T-helper 1 cell treated with Interleukin-12 subunit alpha and Interleukin-12 subunit beta and Interleukin-4 antibody, amounts not matched to agents 30 ng/mL and 1 ng/mL, for 36 hours (primary cell): Measurements from ENCODE around the gene GUK1. TPM values are rescaled to one million over a fixed set of nuclear protein-coding genes. Genes with fewer than 3 reads are reported as not detected.
"Not testable (repeated sequence)": the region's sequence is repeated elsewhere in the genome, so short reads cannot be mapped to it uniquely, and the experiment has no call there.

Experiments used
- intact Hi-C: fragments of 100-400 bp; cut with micrococcal nuclease; formaldehyde crosslinking; loops from one replicate; pipeline ENCODE4 v1.15.1; 2024
- total RNA-seq: library from RNA; stranded (reverse); gene quantifications from 2 replicates; pipeline ENCODE4 v1.2.3, GENCODE V29; 2022

GUK1 gene
- total RNA-seq, 1 donor from 2014 or later, result 227 TPM

DNA sequence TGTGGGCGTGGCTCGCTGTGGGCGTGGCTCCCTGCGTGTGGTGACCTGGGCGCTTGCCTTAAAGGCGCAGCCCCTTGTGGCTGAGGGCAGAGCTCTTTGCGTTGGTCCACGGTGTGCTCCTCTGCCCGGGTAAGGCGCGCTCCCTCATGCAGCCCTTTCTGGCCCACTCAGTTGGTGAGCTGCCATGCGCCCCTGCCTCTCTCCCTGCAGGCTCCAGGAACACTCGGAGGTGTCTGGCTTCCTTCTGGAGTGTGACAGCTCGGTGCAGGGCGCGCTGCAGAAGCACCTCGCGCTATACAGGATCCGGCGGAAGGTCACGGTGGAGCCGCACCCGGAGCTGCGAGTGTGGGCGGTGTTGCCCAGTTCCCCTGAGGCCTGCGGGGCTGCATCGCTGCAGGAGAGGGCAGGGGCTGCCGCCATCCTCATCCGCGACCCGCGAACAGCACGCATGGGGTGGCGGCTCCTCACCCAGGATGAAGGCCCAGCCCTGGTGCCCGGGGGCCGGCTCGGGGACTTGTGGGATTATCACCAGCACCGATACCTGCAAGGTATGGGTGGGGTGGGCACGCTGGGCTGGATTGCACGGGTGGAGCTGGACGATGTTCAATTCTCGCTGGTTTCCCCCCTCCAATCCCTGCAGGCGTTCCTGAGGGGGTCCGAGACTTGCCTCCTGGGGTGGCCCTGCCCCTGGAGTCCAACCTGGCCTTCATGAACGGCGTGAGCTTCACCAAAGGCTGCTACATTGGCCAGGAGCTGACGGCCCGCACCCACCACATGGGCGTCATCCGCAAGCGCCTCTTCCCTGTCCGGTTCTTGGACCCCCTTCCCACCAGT, 34.6 kb downstream of the GUK1 start:
- intact Hi-C loops, result loop anchor here (1.0 to 2.0 kb wide), 2 partner anchors 8 to 38 kb away; no protein-coding TSS in a partner anchor

DNA sequence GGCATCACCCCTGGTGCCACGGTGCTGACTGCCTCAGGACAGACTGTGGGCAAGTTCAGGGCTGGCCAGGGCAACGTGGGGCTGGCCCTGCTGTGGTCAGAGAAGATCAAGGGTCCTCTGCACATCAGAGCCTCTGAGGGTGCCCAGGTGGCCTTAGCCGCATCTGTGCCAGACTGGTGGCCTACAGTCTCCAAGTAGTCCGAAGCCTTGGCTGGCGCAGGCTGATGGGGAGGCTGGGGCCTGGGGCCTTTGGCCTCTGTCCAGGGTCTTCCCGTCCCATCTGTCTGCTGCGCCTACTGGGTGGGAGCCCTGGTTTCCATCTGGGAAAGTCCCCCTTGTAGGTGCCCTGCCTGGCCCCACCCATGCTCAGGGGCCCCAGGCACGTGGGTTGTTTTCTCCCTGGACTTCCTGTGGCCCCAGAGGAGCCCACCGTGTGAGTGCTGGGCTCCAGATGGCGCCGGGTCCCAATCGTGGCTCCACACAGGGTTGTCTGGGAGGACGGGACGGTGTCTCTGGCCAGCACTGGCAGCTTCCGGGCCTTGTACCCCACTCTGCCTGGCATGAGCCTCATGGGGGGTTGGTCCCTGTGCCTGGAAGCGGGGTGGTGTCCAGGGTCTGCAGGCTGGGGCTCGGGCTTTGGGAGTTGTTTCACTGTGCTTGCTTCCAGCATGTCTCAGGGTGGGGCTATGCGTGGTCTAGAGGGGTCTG, 35.4 kb downstream of the GUK1 start:
- intact Hi-C loops, result loop anchor here (2.0 kb wide), 1 partner anchor 37 kb away; no protein-coding TSS in a partner anchor

DNA sequence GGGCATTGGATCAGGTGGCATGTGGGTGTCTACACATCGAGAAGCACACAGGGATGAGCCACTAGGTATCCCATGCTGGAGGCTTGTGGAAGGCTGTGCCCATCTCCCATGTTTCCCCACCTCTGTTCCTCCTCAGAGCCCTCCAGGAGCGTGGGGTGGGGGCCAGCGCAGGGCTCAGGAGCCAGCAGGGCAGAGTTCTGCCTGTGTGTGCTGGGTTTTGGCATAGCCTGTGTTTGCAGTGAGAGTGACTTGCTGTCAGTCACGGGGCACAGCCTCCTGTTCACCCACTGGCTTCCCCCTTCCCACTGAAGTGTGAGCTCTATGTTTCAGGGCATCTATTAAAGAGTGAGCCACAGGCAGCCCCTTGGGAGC, 35.9 kb downstream of the GUK1 start:
- intact Hi-C loops, result no loop called here

DNA sequence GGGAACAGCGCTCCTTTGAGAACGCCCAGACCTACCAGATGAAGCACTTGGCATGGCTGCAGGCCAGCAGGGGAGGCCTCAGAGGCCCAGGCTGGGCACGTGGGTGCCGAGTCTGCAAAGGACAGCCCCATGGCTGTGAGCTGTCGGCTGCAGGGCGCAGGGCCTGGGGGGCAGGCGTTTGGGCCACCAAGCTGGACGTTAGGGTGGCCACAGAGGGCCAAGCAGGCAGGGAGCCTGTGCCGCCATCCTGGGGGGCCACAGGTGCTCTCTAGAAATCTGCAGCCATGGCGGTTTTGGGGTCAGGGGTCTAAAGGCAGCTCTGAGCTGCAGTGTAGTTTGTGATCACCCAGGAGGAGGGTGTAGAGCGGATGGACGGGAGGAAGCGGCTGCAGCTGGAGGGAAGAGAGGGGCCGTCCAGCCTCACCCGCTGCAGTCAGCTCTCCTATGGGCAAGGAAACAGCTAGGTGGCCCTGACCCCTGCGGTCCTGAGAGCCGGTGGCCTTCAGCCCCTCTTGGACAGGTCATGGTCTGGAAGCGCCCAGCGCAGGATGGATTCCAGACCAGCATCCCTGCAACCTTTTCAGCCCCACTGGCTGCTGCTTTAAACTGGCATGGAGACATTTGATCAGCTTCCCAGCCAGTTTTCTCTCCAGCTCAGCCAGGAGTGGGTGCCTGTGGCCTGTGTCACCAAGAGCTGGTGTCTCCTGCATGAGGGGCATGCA, 36.5 kb downstream of the GUK1 start:
- intact Hi-C loops, result no loop called here

DNA sequence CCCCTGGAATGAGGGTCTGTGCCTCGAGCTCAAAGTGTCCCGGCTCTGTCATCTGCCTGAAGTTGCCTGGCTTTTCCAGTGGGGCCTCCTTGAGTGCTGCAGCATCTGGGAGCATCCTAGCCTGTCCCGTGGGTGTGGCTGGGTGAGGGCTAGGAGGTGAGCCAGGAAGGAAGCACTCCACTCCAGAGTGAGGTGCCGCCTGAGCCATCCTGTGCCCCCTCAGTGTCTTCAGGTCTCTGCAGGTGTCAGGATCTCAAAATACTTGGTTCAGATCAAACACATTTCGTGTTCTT, 37.0 kb downstream of the GUK1 start:
- intact Hi-C loops, result no loop called here

DNA sequence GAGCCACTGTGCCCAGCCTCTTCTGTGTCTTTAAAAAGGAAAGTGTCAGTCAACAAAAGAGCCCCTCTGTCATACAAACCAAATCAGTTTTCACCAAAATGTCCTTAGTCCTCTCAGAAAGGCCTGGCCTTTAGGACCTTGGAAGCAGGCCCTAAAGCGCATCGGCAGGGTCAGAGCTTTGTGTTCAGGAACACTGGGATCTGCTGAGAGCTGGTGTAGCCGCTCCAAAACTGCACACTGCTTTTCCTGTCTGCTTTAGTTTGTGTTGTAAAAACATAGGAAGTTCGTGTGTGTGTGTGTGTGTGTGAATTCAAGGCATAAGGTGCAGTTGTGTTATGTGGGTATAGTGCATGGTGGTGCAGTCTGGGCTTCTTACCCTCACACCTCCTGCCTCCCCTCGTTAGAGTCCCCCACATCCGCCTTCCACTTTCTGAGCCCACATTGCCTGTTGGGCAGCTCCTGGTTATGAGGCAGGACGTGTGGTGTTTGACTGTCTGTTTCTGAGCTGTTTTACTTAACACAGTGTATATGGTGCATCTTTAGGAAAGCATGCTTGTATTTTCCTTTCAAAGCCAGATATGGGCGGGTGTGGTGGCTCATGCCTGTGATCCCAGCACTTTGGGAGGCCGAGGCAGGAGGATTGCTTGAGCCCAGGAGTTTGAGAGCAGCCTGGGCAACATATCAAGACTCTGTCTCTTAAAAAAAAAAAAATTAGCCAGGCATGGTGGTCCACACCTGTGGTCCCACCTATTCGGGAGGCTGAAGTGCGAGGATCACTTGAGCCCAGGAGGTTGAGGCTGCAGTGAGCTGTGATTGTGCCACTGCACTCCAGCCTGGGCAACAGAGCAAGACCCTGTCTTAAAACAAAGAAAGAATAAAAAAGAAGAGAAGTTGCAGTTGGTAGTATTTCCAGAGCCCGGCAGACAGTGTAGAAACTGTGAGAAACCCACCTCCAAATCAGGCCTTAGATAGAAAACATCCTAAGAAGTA, 37.9 kb downstream of the GUK1 start:
- intact Hi-C loops, result no loop called here

DNA sequence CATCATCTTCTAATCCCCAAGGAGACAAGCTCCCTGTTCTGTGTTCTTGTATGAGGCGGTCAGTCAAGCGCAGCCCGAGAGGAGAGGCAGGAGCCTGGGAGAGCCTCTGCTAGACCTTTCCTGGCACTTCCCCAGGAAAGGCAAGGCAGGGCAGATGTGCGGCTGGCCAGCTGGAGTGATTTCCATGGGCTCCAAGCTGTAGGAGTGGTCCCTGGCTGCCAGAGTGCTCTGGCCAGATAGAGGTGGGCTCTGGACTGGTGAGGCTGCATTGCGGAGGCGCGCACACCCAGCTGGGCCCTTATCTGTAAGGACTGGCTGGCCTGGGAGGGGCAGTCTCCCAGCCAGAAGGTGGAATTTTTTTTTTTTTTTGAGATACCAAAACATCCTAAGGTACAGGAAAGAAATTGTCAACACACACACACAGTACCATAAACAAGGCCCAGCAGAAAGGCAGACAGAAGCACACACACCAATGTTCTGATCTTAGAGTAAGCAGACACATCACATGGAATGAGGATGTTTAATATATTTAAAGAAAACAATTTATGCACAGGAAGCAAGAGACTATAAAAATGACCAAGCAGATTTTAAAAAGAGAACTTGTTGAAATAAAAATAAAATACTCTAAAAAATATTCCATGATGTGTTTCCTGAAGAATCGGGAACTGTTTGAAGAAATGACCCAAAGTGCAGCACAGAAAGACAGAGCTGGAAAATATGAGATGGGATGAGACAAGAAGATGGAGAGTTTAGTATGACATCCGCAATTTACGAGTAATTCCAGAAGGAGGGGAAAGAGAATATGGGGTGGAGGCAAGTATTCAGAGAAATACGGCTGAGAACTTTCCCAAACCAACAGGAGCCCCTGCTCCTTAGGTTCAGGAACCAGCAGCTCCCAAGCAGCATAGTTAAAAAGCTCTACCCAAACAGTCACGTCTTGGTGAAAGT, 38.9 kb downstream of the GUK1 start:
- intact Hi-C loops, result no loop called here

DNA sequence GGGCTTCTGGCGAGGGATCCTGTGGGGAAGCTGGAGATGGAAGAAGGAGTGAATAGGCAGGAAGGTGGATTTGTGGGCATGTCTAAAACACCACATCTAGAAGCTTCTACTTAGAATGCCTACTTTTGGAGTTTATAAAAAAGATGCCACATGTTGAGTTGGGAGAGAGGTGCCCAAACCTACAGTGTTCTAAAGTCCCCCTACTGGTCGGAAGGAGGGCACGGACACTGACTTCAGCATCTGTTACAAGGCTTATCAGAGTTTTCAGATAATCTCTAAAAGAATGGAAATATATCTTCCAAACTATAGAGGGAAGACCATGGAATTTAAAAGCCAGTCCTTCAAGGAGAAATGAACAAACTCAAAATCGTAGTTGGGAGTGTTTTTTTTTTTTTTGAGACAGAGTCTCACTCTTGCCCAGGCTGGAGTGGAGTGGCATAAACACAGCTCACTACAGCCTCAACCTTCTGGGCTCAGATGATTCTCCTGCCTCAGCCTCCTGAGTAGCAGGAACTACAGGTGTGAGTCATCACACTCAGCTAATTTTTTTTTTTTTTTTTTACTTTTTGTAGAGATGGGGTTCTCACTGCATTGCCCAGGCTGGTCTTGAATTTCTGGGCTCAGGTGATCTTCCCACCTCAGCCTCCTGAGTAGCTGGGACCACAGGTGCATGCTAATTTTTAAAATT, 40.3 kb downstream of the GUK1 start:
- intact Hi-C loops, result loop anchor here (1.0 kb wide), 1 partner anchor 49 kb away; no protein-coding TSS in a partner anchor

DNA sequence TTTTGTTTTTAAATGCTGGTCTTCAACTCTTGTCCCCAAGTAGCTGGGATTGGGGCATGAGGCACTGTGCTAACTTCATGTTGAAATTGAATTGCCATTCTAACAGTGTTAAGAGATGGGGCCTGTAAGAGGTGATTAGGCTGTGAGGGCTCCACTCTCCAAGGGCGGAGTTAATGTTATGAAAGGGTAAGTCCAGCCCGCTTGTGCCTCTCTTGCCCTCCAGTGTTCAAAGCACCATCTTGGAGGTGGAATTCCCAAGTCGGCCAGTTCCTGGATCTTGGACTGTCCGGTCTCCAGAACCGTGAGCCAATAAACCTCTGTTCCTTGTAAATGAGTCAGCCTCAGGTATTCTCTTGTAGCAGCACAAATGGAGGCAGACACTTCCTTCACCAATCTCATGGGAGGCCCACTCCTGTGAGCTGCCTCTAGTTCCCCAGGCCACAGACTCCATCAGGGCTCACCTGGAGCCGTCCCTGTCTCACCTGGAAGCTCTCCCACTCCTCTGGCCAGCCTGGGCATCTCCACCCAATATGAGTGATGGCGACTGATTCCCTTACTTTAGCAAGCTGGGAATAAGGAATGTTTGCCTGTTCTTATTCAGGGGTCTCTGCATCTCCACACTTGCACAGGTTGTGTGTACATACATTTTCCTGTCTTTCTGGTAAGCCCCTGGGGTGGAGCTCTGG, 41.0 kb downstream of the GUK1 start:
- intact Hi-C loops, result loop anchor here (1.0 kb wide), 1 partner anchor 50 kb away; no protein-coding TSS in a partner anchor

DNA sequence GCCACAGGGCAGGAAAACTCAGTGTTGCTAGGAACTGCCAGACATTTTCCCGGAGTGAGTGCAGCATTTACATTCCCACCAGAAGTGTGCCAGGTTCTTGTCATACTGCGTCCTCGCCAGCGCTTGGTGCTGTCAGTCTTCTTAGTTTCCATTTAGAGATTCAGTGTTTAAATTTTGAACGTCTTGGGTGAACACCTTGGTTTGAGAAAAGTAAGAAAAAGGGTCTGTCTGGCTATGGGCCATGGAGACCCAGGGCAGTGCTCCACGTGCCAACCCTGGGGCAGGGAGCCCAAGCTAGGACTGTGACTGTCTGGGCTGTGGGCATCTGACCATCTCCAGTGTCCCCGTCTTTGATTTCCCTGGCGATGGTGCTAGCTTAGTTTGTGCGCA, 41.6 kb downstream of the GUK1 start:
- intact Hi-C loops, result no loop called here

DNA sequence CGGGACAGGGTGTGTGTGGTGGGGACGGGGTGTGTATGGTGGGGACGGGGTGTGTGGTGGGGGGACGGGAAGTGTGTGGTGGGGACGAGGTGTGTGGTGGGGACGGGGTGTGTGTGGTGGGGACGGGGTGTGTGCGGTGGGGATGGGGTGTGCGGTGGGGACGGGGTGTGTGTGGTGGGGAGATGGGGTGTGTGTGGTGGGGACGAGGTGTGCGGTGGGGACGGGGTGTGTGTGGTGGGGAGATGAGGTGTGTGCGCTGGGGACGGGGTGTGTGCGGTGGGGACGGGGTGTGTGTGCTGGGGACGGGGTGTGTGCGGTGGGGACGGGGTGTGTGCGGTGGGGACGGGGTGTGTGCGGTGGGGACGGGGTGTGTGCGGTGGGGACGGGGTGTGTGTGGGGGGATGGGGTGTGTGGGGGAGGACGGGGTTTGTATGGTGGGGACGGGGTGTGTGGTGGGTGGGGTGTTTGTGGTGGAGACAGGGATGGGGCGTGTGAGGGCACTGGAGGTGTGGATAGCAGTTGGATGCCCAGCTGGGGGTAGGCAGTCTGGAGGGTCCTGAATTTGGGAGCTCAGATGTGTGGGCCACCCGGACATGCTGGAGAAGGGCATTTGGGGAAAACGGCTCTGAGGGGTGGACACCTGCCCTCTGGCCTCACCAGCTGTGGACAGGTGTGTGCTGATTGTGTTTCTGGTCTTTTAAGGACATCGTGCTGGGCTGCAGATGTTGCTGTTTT, 42.4 kb downstream of the GUK1 start:
- intact Hi-C loops, result no loop called here

DNA sequence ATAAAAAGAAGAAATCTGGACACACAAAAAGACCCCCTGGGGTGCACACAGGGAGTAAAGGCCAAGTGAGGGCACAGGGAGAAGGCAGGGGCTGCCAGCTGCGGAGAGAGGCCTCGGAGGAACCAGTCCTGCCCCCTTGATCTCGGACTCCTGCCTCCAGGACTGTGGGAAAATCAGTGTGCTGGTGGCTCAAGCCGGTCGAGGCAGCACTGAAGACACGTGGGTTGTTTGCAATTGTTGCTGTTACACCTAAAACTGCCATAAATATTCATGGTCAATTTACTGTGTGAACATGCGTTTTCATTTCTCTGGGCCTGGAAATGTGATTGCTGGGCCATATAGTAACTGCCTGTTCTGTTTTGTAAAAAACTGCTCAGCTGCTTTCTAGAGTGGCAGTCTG, 44.1 kb downstream of the GUK1 start:
- intact Hi-C loops, result no loop called here

DNA sequence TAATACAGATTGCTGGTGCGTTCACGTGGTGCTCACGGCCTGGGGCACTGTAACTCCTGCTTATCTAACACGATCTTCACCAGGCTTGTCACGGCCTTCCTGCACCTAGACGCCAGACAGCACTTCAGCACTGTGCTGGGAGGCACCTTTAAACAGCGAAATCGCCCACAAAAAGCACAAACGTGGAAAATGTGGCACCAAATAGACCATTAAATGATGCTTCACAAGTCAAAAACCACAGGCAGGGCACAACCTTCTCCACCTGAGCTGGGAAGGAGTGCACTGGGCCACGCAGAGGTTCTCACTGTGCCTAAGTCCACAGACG, 45.5 kb downstream of the GUK1 start:
- intact Hi-C loops, result no loop called here

DNA sequence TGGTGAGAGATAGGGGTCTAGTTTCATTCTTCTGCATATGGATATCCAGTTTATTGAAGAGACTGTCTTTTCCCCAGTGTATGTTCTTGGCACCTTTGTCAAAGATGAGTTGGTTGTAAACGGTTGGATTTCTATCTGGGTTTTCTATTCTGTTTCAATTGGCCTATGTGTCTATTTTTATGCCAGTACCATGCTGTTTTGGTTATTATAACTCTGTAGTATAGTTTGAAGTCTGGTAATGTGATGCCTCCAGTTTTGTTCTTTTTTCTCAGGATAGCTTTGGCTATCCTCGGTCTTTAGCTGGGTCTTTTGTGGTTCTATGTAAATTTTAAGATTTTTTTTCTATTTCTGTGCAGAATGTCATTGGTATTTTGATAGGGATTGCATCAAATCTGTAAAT, 48.2 kb downstream of the GUK1 start:
- intact Hi-C loops, result not testable (repeated sequence)

DNA sequence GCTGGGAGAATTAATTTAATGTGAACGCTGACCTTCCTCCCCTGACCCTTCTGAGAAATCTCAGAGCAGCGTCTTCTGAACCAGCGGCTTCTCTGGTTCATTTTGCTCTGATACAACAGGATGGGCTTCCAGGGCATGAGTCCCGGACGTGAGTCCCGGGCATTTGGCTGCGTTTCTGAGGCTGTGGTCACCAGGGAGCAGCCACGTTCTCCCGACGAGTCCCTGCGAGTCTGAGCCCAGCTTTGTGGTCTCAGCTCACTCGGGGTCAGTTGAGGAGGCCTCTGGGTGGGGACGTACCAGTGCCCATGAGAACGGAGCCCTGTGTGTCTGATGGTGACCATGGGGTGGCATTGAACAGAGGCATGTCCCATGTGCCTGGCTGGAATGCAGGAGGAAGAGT, 50.1 kb downstream of the GUK1 start:
- intact Hi-C loops, result no loop called here

DNA sequence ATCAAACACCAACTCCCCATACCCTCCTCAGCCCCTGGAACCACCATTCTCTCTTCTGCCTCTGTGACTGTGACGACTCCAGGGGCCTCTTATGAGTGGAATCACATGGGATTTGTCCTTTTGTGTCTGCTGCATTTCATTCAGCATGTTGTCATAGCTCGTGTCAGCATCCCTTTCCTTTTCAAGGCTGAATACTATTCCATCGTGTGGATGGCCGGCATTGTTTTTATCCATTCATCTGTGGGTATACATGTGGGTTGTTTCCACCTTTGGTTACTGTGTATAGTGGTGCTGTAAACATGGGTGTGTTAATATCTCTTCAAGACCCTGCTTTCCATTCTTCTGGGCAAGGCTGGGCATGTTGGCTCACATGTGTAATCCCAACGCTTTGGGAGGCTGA, 50.7 kb downstream of the GUK1 start:
- intact Hi-C loops, result no loop called here

DNA sequence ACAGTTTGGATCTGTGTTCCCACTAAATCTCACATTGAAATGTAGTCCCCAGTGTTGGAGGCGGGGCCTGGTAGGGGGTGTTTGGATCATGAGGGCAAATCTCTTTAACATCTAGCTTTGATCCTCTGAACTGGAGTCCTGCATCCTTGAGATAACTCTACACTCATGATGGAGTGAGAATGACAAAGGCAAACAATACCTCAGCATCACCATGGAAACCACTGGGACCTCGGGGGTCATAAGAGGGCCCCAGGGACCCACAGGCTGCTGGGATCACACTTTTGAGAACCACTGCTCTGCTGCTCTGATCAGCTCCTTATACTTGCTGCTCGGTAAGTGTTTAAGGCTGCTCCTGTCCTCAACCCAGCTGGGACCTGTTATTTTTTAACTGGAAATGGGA, 54.4 kb downstream of the GUK1 start:
- intact Hi-C loops, result no loop called here
